Measurements from ENCODE around the gene SLC17A8.
"Not testable (repeated sequence)": the region's sequence is repeated elsewhere in the genome, so short reads cannot be mapped to it uniquely, and the experiment has no call there.

Gene SLC17A8

DNA sequence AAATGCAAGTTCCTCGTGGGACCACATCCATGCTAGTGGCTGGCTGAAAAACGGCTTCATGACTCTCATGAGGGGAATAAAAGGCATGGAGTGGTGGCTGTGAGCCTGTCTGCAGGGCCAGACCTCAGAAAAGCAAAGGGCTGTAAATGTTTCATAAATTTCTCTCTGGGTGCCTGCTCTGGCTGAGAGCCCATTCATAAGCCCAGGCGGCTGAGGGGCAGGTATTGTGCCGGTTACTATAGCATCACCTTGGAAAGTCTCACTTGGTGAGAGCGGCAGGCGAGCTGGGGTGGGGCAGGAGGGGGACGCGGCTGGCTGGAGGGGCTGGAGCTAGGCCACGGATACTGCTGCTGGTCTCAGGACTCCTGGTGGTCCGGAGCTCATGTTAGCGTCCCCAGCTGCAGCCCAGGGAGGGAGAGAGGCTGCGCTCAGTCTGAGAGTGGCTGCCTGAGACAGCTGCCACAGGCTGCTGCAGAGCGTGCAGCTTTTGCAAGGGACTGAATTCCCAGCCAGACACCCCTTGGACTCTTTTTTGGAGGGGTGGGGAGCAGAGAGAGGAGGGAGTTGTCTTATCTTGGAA is at the start of gene SLC17A8:
Gene SLC17A8, plus strand, starts transcription at position 431 of the 580 bp plus-strand sequence. CDS start 318 bp downstream, outside the sequence.
- TF ChIP-seq ZNF274 (IDR thresholded peaks at IDR 0.05; ENCODE audit: low read depth, low read length), result no peak
- H3K4me3 ChIP-seq (ENCODE audit: low read length), result no peak within 1 kb of the TSS

DNA sequence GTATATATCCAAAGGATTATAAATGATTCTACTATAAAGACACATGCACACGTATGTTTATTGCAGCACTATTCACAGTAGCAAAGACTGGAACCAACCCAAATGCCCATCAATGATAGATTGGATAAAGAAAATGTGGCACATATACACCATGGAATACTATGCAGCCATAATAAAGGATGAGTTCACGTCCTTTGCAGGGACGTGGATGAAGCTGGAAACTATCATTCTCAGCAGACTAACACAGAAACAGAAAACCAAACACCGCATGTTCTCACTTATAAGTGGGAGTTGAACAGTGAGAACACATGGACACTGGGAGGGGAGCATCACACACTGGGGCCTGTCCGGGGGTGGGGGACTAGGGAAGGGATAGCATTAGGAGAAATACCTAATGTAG is 48.7 kb upstream of the SLC17A8 start:
- not testable (repeated sequence) for H3K4me3 ChIP-seq (ENCODE audit: low read length)

DNA sequence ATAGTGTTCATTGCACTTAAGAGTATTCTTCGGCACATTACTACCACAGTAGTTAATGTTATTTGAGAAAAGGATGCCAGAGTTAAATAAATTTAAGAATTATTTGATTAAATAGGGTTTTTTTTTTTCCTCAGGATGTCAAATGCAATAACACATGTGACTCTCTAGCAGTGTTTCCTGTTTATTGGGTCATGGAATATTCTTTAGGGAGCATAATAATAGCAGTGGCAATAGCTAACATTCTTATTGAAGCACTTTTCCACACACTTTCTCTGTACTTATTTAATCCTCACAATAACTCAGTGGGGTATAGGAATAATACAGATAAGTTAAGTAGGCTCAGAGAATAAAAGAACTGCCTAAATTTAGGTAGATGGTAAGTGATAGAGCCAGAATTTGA is 45.6 kb upstream of the SLC17A8 start:
- TF ChIP-seq ZNF274 (IDR thresholded peaks at IDR 0.05; ENCODE audit: low read depth, low read length), result no peak
- no peak overlapping the region for H3K4me3 ChIP-seq (ENCODE audit: low read length)

- TF ChIP-seq ZNF274 (IDR thresholded peaks at IDR 0.05; ENCODE audit: low read depth, low read length), result no peak
- no peak overlapping the region for H3K4me3 ChIP-seq (ENCODE audit: low read length)
Observed at GRCh38 chr12:100317371-100317770, 39.5 kb upstream of the SLC17A8 start.

- no peak for TF ChIP-seq ZNF274 (IDR thresholded peaks at IDR 0.05; ENCODE audit: low read depth, low read length)
- no peak overlapping the region for H3K4me3 ChIP-seq (ENCODE audit: low read length)
Observed at GRCh38 chr12:100324498-100324897, 32.4 kb upstream of the SLC17A8 start.

DNA sequence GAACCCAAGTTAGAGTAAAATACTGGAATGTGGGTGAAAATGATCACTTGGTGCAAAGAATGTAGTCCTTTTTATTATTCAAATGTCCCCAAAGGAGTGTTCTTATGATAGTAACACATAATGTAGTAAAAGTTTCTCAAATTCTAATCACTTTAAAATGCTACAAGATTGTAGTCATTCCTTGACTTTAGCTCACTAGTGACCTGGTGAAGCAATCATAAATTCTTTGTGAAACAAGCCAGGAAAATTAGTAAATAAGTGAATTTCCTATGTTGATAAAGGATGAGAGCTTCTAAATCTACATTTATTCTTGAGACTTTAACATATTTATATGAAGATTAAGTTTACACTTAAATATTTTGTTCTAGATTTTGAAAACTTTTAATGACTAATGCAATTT is 30.7 kb upstream of the SLC17A8 start:
- H3K4me3 ChIP-seq (ENCODE audit: low read length), result no peak overlapping the region
- no peak for TF ChIP-seq ZNF274 (IDR thresholded peaks at IDR 0.05; ENCODE audit: low read depth, low read length)

- H3K4me3 ChIP-seq (ENCODE audit: low read length), result no peak overlapping the region
- no peak for TF ChIP-seq ZNF274 (IDR thresholded peaks at IDR 0.05; ENCODE audit: low read depth, low read length)
Observed at GRCh38 chr12:100329800-100330199, 27.1 kb upstream of the SLC17A8 start.

DNA sequence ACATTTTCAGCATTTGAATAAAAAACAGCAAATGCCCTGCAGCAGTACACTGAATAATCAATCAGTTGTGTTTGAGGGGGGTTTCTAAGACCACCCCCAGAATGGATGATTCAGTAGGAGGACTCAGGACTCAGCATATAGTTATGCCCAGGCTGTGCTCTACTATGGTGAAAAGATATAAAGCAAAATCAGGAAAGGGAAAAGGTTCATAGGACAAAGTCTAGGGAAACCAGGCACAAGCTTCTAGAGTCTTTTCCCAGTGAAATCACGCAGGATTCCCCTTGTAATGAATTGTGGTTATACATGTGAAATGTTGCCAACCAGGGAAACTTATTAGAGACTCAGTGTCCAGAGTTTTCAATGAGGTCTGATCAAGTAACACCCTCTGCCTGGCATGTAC is 25.0 kb upstream of the SLC17A8 start:
- TF ChIP-seq ZNF274 (IDR thresholded peaks at IDR 0.05; ENCODE audit: low read depth, low read length), result no peak
- H3K4me3 ChIP-seq (ENCODE audit: low read length), result no peak overlapping the region

- TF ChIP-seq ZNF274 (IDR thresholded peaks at IDR 0.05; ENCODE audit: low read depth, low read length), result no peak
- H3K4me3 ChIP-seq (ENCODE audit: low read length), result no peak overlapping the region
Observed at GRCh38 chr12:100332852-100333251, 24.0 kb upstream of the SLC17A8 start.

GRCh38 chr12:100337299-100337698 is 19.6 kb upstream of the SLC17A8 start:
- no peak for TF ChIP-seq ZNF274 (IDR thresholded peaks at IDR 0.05; ENCODE audit: low read depth, low read length)
- H3K4me3 ChIP-seq (ENCODE audit: low read length), result no peak overlapping the region

GRCh38 chr12:100337727-100338126 is 19.1 kb upstream of the SLC17A8 start:
- no peak for TF ChIP-seq ZNF274 (IDR thresholded peaks at IDR 0.05; ENCODE audit: low read depth, low read length)
- no peak overlapping the region for H3K4me3 ChIP-seq (ENCODE audit: low read length)

- H3K4me3 ChIP-seq (ENCODE audit: low read length), result no peak overlapping the region
- TF ChIP-seq ZNF274 (IDR thresholded peaks at IDR 0.05; ENCODE audit: low read depth, low read length), result no peak
Observed at GRCh38 chr12:100339071-100339470, 17.8 kb upstream of the SLC17A8 start.

GRCh38 chr12:100342897-100343296 is 14.0 kb upstream of the SLC17A8 start:
- H3K4me3 ChIP-seq (ENCODE audit: low read length), result not testable (repeated sequence)

GRCh38 chr12:100344351-100344750 is 12.5 kb upstream of the SLC17A8 start:
- H3K4me3 ChIP-seq (ENCODE audit: low read length), result not testable (repeated sequence)

- TF ChIP-seq ZNF274 (IDR thresholded peaks at IDR 0.05; ENCODE audit: low read depth, low read length), result no peak
Observed at GRCh38 chr12:100345020-100345767, 11.7 kb upstream of the SLC17A8 start.

GRCh38 chr12:100346660-100347059 is 10.2 kb upstream of the SLC17A8 start:
- TF ChIP-seq ZNF274 (IDR thresholded peaks at IDR 0.05; ENCODE audit: low read depth, low read length), result no peak
- H3K4me3 ChIP-seq (ENCODE audit: low read length), result no peak overlapping the region

More at GRCh38 chr12:100345020-100345767, 11.7 kb upstream of the SLC17A8 start:
- no peak overlapping the region for H3K4me3 ChIP-seq (ENCODE audit: low read length)
